OCI-LY3 (cell line): ENCODE results near the gene GPER1.

Experiments used
- CTCF ChIP-seq: fragments of 200-600, 300-600 bp; sonication (generic); IDR thresholded peaks from 2 replicates; pipeline ENCODE4 v1.5.1; 2014; ENCODE audit warnings: antibody characterized with exemption, low read length, low read depth
- EZH2phosphoT487 ChIP-seq: fragments of 200-600 bp; shearing (Covaris generic); IDR thresholded peaks from 2 replicates; pipeline ENCODE4 v1.6.1; 2018; ENCODE audit warnings: antibody characterized with exemption, mixed run types, low read depth

- no peak for TF ChIP-seq CTCF
- no peak for TF ChIP-seq EZH2phosphoT487
These were observed 14.6 kb upstream of the GPER1 start for GRCh38 chr7:1073142-1073977.
